ENCODE results near the gene PRR22. TPM values are rescaled to one million over a fixed set of nuclear protein-coding genes. Genes with fewer than 3 reads are reported as not detected.
"Not testable (repeated sequence)": the region's sequence is repeated elsewhere in the genome, so short reads cannot be mapped to it uniquely, and the experiment has no call there.

Gene PRR22
- total and polyA plus RNA-seq, 4 donors = 0.20 to 4.1 (median 3.3) TPM

- DNase-seq (ENCODE audit: low read depth in 4 of 6, low spot score in 6 of 6) = no peak
- H3K36me3 ChIP-seq (ENCODE audit: control insufficient read depth, insufficient read depth, low read length) = peaks cover 83% of the 10 kb centered on the region
- H3K4me3 ChIP-seq (ENCODE audit: low read depth, low read length) = no peak overlapping the region
- no peak overlapping the region for H3K27ac ChIP-seq (ENCODE audit: low read depth, low read length)
- no peaks in the 10 kb centered on the region for H3K9me3 ChIP-seq (ENCODE audit: control insufficient read depth, insufficient read depth, low read length)
- no peaks in the 10 kb centered on the region for H3K27me3 ChIP-seq (ENCODE audit: control insufficient read depth, insufficient read depth, low read length)
- peaks cover 12% of the 10 kb centered on the region for H3K4me1 ChIP-seq (ENCODE audit: control insufficient read depth, insufficient read depth, low read length)
- WGBS (ENCODE audit: insufficient coverage) = 95% methylated on average over 37 of the region's 37 CpGs
Observed at GRCh38 chr19:5785423-5785822, 877 bp upstream of the PRR22 start.

- DNase-seq (ENCODE audit: low read depth in 4 of 6, low spot score in 6 of 6) = no peak
- no peak overlapping the region for H3K27ac ChIP-seq (ENCODE audit: low read depth, low read length)
- 89% methylated on average over 40 of the region's 48 CpGs for WGBS (ENCODE audit: insufficient coverage)
- H3K4me1 ChIP-seq (ENCODE audit: control insufficient read depth, insufficient read depth, low read length) = peaks cover 4% of the 10 kb centered on the region
- H3K36me3 ChIP-seq (ENCODE audit: control insufficient read depth, insufficient read depth, low read length) = peaks cover 65% of the 10 kb centered on the region
- H3K27me3 ChIP-seq (ENCODE audit: control insufficient read depth, insufficient read depth, low read length) = no peaks in the 10 kb centered on the region
- no peaks in the 10 kb centered on the region for H3K9me3 ChIP-seq (ENCODE audit: control insufficient read depth, insufficient read depth, low read length)
- H3K4me3 ChIP-seq (ENCODE audit: low read depth, low read length) = no peak overlapping the region
Observed at GRCh38 chr19:5782945-5783919, 1.3 kb downstream of the PRR22 start.

GRCh38 chr19:5782322-5782721 is 2.2 kb downstream of the PRR22 start:
- H3K9me3 ChIP-seq (ENCODE audit: control insufficient read depth, insufficient read depth, low read length) = no peaks in the 10 kb centered on the region
- peaks cover 4% of the 10 kb centered on the region for H3K4me1 ChIP-seq (ENCODE audit: control insufficient read depth, insufficient read depth, low read length)
- 91% methylated on average over 9 of the region's 9 CpGs for WGBS (ENCODE audit: insufficient coverage)
- peaks cover 56% of the 10 kb centered on the region for H3K36me3 ChIP-seq (ENCODE audit: control insufficient read depth, insufficient read depth, low read length)
- no peak overlapping the region for H3K27ac ChIP-seq (ENCODE audit: low read depth, low read length)
- no peak for DNase-seq (ENCODE audit: low read depth in 4 of 6, low spot score in 6 of 6)
- no peaks in the 10 kb centered on the region for H3K27me3 ChIP-seq (ENCODE audit: control insufficient read depth, insufficient read depth, low read length)
- no peak overlapping the region for H3K4me3 ChIP-seq (ENCODE audit: low read depth, low read length)

- H3K27me3 ChIP-seq (ENCODE audit: control insufficient read depth, insufficient read depth, low read length); H3K9me3 ChIP-seq (ENCODE audit: control insufficient read depth, insufficient read depth, low read length); H3K4me1 ChIP-seq (ENCODE audit: control insufficient read depth, insufficient read depth, low read length); DNase-seq (ENCODE audit: low read depth in 4 of 6, low spot score in 6 of 6); H3K4me3 ChIP-seq (ENCODE audit: low read depth, low read length); H3K27ac ChIP-seq (ENCODE audit: low read depth, low read length): not testable (repeated sequence)
- H3K36me3 ChIP-seq (ENCODE audit: control insufficient read depth, insufficient read depth, low read length) = peaks cover 42% of the 10 kb centered on the region
- WGBS (ENCODE audit: insufficient coverage) = 85% methylated on average over 9 of the region's 11 CpGs
Observed at GRCh38 chr19:5780916-5781315, 3.6 kb downstream of the PRR22 start.

GRCh38 chr19:5778402-5778801 is 6.1 kb downstream of the PRR22 start:
- no peak overlapping the region for H3K4me3 ChIP-seq (ENCODE audit: low read depth, low read length)
- peaks cover 17% of the 10 kb centered on the region for H3K36me3 ChIP-seq (ENCODE audit: control insufficient read depth, insufficient read depth, low read length)
- H3K27ac ChIP-seq (ENCODE audit: low read depth, low read length) = no peak overlapping the region
- WGBS (ENCODE audit: insufficient coverage) = 72% methylated on average over 12 of the region's 17 CpGs
- no peaks in the 10 kb centered on the region for H3K9me3 ChIP-seq (ENCODE audit: control insufficient read depth, insufficient read depth, low read length)
- DNase-seq (ENCODE audit: low read depth in 4 of 6, low spot score in 6 of 6) = no peak
- H3K27me3 ChIP-seq (ENCODE audit: control insufficient read depth, insufficient read depth, low read length) = no peaks in the 10 kb centered on the region
- peaks cover 8% of the 10 kb centered on the region for H3K4me1 ChIP-seq (ENCODE audit: control insufficient read depth, insufficient read depth, low read length)

GRCh38 chr19:5775668-5776309 is 8.8 kb downstream of the PRR22 start:
- Histone ChIP-seq H3K9me3 (ENCODE audit: control insufficient read depth, insufficient read depth, low read length) (no peaks in the 10 kb centered on the region), H3K36me3 (ENCODE audit: control insufficient read depth, insufficient read depth, low read length) (no peaks in the 10 kb centered on the region), H3K4me1 (ENCODE audit: control insufficient read depth, insufficient read depth, low read length) (peaks cover 8% of the 10 kb centered on the region), H3K27me3 (ENCODE audit: control insufficient read depth, insufficient read depth, low read length) (no peaks in the 10 kb centered on the region), H3K4me3 (ENCODE audit: low read depth, low read length) (no peak overlapping the region), H3K27ac (ENCODE audit: low read depth, low read length) (no peak overlapping the region)
- WGBS (ENCODE audit: insufficient coverage) = 83% methylated on average over 14 of the region's 17 CpGs
- DNase-seq (ENCODE audit: low read depth in 4 of 6, low spot score in 6 of 6) = no peak

- H3K4me1 ChIP-seq (ENCODE audit: control insufficient read depth, insufficient read depth, low read length) = peaks cover 8% of the 10 kb centered on the region
- H3K4me3 ChIP-seq (ENCODE audit: low read depth, low read length) = no peak overlapping the region
- no peak overlapping the region for H3K27ac ChIP-seq (ENCODE audit: low read depth, low read length)
- no peaks in the 10 kb centered on the region for H3K27me3 ChIP-seq (ENCODE audit: control insufficient read depth, insufficient read depth, low read length)
- H3K9me3 ChIP-seq (ENCODE audit: control insufficient read depth, insufficient read depth, low read length) = no peaks in the 10 kb centered on the region
- WGBS (ENCODE audit: insufficient coverage) = 84% methylated on average over 5 of the region's 8 CpGs
- H3K36me3 ChIP-seq (ENCODE audit: control insufficient read depth, insufficient read depth, low read length) = no peaks in the 10 kb centered on the region
- no peak for DNase-seq (ENCODE audit: low read depth in 4 of 6, low spot score in 6 of 6)
Observed at GRCh38 chr19:5774921-5775320, 9.6 kb downstream of the PRR22 start.

- H3K9me3 ChIP-seq (ENCODE audit: control insufficient read depth, insufficient read depth, low read length) = no peaks in the 10 kb centered on the region
- peaks cover 8% of the 10 kb centered on the region for H3K4me1 ChIP-seq (ENCODE audit: control insufficient read depth, insufficient read depth, low read length)
- H3K27me3 ChIP-seq (ENCODE audit: control insufficient read depth, insufficient read depth, low read length) = no peaks in the 10 kb centered on the region
- DNase-seq (ENCODE audit: low read depth in 4 of 6, low spot score in 6 of 6) = no peak
- no peak overlapping the region for H3K4me3 ChIP-seq (ENCODE audit: low read depth, low read length)
- WGBS (ENCODE audit: insufficient coverage) = 88% methylated on average over 5 of the region's 5 CpGs
- no peaks in the 10 kb centered on the region for H3K36me3 ChIP-seq (ENCODE audit: control insufficient read depth, insufficient read depth, low read length)
- H3K27ac ChIP-seq (ENCODE audit: low read depth, low read length) = no peak overlapping the region
Observed at GRCh38 chr19:5773276-5773675, 11.3 kb downstream of the PRR22 start.

- no peak for DNase-seq (ENCODE audit: low read depth in 4 of 6, low spot score in 6 of 6)
- peaks cover 8% of the 10 kb centered on the region for H3K4me1 ChIP-seq (ENCODE audit: control insufficient read depth, insufficient read depth, low read length)
- H3K27ac ChIP-seq (ENCODE audit: low read depth, low read length) = no peak overlapping the region
- H3K27me3 ChIP-seq (ENCODE audit: control insufficient read depth, insufficient read depth, low read length) = no peaks in the 10 kb centered on the region
- WGBS (ENCODE audit: insufficient coverage) = 88% methylated on average over 19 of the region's 19 CpGs
- no peak overlapping the region for H3K4me3 ChIP-seq (ENCODE audit: low read depth, low read length)
- H3K36me3 ChIP-seq (ENCODE audit: control insufficient read depth, insufficient read depth, low read length) = no peaks in the 10 kb centered on the region
- no peaks in the 10 kb centered on the region for H3K9me3 ChIP-seq (ENCODE audit: control insufficient read depth, insufficient read depth, low read length)
Observed at GRCh38 chr19:5772416-5772815, 12.1 kb downstream of the PRR22 start.

Data from spinal cord (tissue), 10 donors.